ENCODE results near the gene CCDC188. TPM values are rescaled to one million over a fixed set of nuclear protein-coding genes. Genes with fewer than 3 reads are reported as not detected.

Gene CCDC188
- total and polyA plus RNA-seq, 9 of the 15 experiments (the other 6 are each of a cell fraction or from before 2014, with no cell fraction given): not detected

DNA sequence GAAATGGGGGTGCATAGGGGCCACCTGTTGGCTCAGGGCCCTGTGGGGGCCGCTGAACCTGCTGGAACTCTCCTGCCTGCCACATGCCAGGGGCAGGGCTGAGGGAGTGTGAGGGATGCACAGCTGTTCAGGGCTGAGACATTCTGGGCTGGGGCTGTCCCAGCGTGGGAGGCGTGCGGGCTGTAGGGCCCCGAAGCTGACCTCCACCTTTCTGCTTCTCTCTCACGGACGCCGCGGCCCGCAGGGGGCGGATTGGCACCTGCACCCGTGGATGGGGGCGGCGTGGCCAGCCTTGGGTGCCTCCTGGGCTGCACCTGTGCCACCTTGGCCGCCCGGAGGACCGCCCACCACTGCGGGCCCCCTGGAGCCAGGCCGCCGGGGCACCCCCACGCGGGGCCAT is 4.1 kb downstream of the CCDC188 start (continued):
- TF ChIP-seq, protein P1, sequence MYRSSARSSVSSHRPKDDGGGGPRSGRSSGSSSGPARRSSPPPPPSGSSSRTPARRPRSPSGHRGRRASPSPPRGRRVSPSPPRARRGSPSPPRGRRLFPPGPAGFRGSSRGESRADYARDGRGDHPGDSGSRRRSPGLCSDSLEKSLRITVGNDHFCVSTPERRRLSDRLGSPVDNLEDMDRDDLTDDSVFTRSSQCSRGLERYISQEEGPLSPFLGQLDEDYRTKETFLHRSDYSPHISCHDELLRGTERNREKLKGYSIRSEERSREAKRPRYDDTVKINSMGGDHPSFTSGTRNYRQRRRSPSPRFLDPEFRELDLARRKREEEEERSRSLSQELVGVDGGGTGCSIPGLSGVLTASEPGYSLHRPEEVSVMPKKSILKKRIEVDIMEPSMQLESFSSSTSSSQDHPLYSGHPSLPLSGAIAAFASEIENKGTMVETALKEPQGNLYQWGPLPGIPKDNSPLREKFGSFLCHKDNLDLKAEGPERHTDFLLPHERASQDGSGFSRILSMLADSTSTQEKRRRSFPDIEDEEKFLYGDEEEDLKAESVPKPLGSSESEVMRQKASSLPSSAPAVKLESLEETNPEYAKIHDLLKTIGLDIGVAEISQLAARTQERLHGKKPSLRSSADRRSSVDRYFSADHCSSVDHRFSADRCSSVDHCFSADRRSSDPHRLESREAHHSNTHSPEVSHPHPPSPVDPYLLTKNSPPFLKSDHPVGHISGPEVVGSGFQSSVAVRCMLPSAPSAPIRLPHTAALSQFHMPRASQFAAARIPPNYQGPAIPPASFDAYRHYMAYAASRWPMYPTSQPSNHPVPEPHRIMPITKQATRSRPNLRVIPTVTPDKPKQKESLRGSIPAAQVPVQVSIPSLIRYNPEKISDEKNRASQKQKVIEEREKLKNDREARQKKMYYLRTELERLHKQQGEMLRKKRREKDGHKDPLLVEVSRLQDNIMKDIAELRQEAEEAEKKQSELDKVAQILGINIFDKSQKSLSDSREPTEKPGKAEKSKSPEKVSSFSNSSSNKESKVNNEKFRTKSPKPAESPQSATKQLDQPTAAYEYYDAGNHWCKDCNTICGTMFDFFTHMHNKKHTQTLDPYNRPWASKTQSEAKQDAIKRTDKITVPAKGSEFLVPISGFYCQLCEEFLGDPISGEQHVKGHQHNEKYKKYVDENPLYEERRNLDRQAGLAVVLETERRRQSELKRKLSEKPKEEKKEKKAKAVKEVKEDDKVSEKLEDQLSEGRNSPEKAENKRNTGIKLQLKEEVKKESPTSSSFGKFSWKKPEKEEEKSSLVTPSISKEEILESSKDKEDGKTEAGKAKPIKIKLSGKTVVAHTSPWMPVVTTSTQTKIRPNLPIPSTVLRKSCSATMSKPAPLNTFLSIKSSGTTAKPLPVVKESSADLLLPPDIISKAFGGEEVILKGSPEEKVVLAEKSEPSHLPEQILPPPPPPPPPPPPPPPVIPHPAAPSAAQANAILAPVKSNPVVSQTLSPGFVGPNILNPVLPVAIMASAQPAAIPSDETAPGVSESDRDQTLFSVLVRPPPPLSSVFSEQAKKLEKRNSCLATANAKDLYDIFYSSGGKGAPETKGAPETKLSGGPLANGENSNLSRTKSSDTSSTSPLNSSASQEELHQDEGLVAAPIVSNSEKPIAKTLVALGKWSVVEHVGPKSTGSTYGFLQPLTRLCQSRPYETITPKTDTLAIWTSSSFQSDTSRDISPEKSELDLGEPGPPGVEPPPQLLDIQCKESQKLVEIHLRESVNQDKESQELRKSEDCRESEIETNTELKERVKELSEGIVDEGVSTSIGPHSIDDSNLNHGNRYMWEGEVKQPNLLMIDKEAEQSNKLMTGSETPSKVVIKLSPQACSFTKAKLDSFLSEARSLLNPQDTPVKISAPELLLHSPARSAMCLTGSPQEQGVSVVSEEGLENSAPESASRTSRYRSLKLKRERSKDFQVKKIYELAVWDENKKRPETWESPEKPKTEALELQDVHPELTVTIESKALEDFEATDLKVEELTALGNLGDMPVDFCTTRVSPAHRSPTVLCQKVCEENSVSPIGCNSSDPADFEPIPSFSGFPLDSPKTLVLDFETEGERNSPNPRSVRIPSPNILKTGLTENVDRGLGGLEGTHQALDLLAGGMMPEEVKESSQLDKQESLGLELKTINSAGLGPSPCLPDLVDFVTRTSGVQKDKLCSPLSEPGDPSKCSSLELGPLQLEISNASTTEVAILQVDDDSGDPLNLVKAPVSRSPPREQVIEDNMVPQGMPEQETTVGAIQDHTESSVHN (IDR thresholded peaks at IDR 0.05; ENCODE audit: borderline replicate concordance in 1 of 2, low read depth in 1 of 2): no peak
- TF ChIP-seq BRF1 (IDR thresholded peaks at IDR 0.05; ENCODE audit: borderline replicate concordance, extremely low read depth, insufficient read length) (no peak), ZNF232 (CRISPR knock-in tag; IDR thresholded peaks at IDR 0.05) (no peak), FOXA1 (IDR thresholded peaks at IDR 0.05; ENCODE audit: borderline replicate concordance) (no peak), HCFC1 (IDR thresholded peaks at IDR 0.05; ENCODE audit: low read depth, low read length) (no peak), HDAC8 (tag; IDR thresholded peaks at IDR 0.05) (no peak), SP1 (CRISPR knock-in tag; IDR thresholded peaks at IDR 0.05) (no peak)
- TF ChIP-seq, protein P2, sequence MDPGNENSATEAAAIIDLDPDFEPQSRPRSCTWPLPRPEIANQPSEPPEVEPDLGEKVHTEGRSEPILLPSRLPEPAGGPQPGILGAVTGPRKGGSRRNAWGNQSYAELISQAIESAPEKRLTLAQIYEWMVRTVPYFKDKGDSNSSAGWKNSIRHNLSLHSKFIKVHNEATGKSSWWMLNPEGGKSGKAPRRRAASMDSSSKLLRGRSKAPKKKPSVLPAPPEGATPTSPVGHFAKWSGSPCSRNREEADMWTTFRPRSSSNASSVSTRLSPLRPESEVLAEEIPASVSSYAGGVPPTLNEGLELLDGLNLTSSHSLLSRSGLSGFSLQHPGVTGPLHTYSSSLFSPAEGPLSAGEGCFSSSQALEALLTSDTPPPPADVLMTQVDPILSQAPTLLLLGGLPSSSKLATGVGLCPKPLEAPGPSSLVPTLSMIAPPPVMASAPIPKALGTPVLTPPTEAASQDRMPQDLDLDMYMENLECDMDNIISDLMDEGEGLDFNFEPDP (CRISPR knock-in tag; IDR thresholded peaks at IDR 0.05): no peak
- TF ChIP-seq, protein P3, sequence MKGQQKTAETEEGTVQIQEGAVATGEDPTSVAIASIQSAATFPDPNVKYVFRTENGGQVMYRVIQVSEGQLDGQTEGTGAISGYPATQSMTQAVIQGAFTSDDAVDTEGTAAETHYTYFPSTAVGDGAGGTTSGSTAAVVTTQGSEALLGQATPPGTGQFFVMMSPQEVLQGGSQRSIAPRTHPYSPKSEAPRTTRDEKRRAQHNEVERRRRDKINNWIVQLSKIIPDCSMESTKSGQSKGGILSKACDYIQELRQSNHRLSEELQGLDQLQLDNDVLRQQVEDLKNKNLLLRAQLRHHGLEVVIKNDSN (CRISPR knock-in tag; IDR thresholded peaks at IDR 0.05): no peak
- TF ChIP-seq, protein P4, sequence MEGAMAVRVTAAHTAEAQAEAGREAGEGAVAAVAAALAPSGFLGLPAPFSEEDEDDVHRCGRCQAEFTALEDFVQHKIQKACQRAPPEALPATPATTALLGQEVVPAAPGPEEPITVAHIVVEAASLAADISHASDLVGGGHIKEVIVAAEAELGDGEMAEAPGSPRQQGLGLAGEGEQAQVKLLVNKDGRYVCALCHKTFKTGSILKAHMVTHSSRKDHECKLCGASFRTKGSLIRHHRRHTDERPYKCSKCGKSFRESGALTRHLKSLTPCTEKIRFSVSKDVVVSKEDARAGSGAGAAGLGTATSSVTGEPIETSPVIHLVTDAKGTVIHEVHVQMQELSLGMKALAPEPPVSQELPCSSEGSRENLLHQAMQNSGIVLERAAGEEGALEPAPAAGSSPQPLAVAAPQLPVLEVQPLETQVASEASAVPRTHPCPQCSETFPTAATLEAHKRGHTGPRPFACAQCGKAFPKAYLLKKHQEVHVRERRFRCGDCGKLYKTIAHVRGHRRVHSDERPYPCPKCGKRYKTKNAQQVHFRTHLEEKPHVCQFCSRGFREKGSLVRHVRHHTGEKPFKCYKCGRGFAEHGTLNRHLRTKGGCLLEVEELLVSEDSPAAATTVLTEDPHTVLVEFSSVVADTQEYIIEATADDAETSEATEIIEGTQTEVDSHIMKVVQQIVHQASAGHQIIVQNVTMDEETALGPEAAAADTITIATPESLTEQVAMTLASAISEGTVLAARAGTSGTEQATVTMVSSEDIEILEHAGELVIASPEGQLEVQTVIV (CRISPR knock-in tag; IDR thresholded peaks at IDR 0.05; ENCODE audit: borderline replicate concordance): no peak
